Neutrophil (primary cell): Measurements from ENCODE around the gene SLC9A3.

ENCODE experiments used
- H3K27ac ChIP-seq: fragments of 200-600 bp; sonication (generic); 2 replicates; pipeline ENCODE4 v1.5.1; 2016; ENCODE audit warnings: mild to moderate bottlenecking, moderate library complexity
- H3K27me3 ChIP-seq: fragments of 200-600 bp; sonication (generic); 2 replicates; pipeline ENCODE4 v1.6.0; 2016; ENCODE audit warnings: mild to moderate bottlenecking
- H3K36me3 ChIP-seq: fragments of 200-600 bp; sonication (generic); 2 replicates; pipeline ENCODE4 v1.5.1; 2017
- H3K4me1 ChIP-seq, 2 experiments: fragments of 200-600 bp in 1 of 2; sonication (generic) in 1 of 2; 1 replicate in 1 of 2; 2 replicates in 1 of 2; pipeline versions ENCODE4 v1.5.1 to v1.6.1; 2013 to 2016; ENCODE audit warnings: low read depth in 1 of 2, low read length in 1 of 2, mild to moderate bottlenecking in 1 of 2, moderate library complexity in 1 of 2; ENCODE audit not compliant: control insufficient read depth in 1 of 2, insufficient read depth in 1 of 2
- H3K4me3 ChIP-seq, 2 experiments: fragments of 200-600 bp in 1 of 2; sonication (generic) in 1 of 2; 1 replicate in 1 of 2; 2 replicates in 1 of 2; pipeline ENCODE4 v1.5.1; 2013 to 2016; ENCODE audit warnings: low read depth in 1 of 2, low read length in 1 of 2, mild to moderate bottlenecking in 1 of 2, moderate library complexity in 1 of 2
- H3K9me3 ChIP-seq: fragments of 200-600 bp; sonication (generic); 2 replicates; pipeline ENCODE4 v1.5.1; 2016
- TF ChIP-seq, protein P1 (sequence below): fragments of 200-600 bp; sonication (generic); IDR thresholded peaks from 2 replicates; pipeline ENCODE4 v1.5.1; 2016; ENCODE audit warnings: antibody characterized with exemption

The SLC9A3 gene

DNA sequence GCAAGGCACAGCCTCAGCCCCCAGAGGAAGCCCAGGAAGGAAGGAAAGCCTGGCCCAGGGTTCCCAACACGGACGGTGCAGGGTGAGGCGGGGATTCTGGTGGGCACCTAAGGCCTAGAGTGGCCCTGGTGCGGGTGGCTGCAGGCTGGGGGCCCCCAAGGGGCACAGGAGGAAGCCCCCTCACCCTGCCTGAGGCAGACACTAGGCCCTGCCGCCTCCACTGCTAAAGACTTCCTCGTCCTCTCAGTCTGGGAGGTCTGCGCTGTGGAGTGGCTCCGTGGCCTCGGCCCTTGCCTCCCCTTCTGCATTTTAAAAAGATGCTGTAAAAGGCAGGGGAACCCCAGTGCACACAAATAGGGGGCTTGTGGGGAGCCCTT is 3.4 kb downstream of the SLC9A3 start:
- H3K9me3 ChIP-seq: no peaks in the 10 kb centered on the region
- H3K27me3 ChIP-seq: peaks cover 79% of the 10 kb centered on the region
- TF ChIP-seq, protein P1, sequence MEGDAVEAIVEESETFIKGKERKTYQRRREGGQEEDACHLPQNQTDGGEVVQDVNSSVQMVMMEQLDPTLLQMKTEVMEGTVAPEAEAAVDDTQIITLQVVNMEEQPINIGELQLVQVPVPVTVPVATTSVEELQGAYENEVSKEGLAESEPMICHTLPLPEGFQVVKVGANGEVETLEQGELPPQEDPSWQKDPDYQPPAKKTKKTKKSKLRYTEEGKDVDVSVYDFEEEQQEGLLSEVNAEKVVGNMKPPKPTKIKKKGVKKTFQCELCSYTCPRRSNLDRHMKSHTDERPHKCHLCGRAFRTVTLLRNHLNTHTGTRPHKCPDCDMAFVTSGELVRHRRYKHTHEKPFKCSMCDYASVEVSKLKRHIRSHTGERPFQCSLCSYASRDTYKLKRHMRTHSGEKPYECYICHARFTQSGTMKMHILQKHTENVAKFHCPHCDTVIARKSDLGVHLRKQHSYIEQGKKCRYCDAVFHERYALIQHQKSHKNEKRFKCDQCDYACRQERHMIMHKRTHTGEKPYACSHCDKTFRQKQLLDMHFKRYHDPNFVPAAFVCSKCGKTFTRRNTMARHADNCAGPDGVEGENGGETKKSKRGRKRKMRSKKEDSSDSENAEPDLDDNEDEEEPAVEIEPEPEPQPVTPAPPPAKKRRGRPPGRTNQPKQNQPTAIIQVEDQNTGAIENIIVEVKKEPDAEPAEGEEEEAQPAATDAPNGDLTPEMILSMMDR: no peak
- H3K27ac ChIP-seq: no peak overlapping the region
- no peaks in the 10 kb centered on the region for H3K36me3 ChIP-seq
- H3K4me1 ChIP-seq: no peaks in the 10 kb centered on the region
- H3K4me3 ChIP-seq: no peak overlapping the region

DNA sequence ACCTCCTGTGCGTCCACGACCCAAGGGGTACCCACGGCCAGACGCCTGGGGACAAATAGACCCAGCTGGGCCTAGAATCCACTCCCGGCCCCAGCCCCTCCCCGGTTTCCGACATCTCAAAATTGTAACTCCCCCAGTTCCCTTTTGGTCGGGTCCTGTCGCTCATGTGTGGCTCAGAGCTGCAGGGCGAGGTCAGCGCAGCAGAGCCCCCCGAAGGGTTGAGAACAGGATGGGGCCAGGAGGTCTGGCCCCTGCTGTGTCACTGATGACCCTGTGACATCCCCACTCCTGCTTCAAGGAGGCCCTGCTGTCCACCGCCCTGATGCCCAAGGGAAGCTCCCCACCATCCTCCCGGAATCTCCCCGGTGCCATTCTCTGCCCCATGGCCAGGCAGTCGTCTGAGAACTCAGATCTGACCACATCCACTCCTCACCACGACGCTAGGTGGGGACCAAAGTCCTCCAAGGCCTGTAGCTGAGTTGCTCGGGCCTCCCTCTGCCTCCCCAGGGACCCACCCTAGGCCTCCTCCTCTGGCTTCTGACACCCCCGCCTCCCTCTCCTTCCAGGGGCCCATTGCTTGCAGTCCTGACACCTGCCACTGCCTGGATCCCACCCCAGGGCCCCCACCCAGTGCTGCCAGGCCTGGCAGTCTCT is 3.9 kb downstream of the SLC9A3 start:
- TF ChIP-seq, protein P1: no peak
- Histone ChIP-seq H3K36me3 (no peaks in the 10 kb centered on the region), H3K27ac (no peak overlapping the region), H3K4me1 (no peaks in the 10 kb centered on the region), H3K9me3 (no peaks in the 10 kb centered on the region), H3K4me3 (no peak overlapping the region), H3K27me3 (peaks cover 75% of the 10 kb centered on the region)

GRCh38 chr5:518721-519120 is 5.5 kb downstream of the SLC9A3 start:
- peaks cover 75% of the 10 kb centered on the region for H3K27me3 ChIP-seq
- no peak overlapping the region for H3K4me3 ChIP-seq
- H3K27ac ChIP-seq: no peak overlapping the region
- no peaks in the 10 kb centered on the region for H3K36me3 ChIP-seq
- H3K4me1 ChIP-seq: no peaks in the 10 kb centered on the region
- TF ChIP-seq, protein P1: no peak
- H3K9me3 ChIP-seq: no peaks in the 10 kb centered on the region

- Histone ChIP-seq H3K36me3 (no peaks in the 10 kb centered on the region), H3K9me3 (no peaks in the 10 kb centered on the region), H3K27ac (no peak overlapping the region), H3K27me3 (peaks cover 75% of the 10 kb centered on the region), H3K4me3 (no peak overlapping the region), H3K4me1 (no peaks in the 10 kb centered on the region)
- TF ChIP-seq, protein P1: no peak
Observed at GRCh38 chr5:517535-518100, 6.6 kb downstream of the SLC9A3 start.

DNA sequence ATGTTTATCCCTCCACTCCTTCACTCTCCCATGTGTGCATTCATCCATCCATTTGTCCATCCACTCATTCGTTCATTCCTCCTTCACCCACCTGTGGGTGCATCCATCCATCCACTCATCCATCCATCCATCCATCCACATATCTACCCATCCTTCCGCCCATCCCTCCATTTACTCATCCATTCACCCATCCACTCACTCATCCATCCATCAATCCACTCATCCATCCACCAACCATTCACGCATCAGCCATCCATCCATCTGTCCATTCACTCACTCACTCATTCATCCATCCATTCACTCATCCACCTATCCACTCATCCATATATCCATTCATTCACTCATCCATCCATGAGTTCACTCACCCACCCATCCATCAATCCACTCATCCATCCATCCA is 7.3 kb downstream of the SLC9A3 start:
- peaks cover 68% of the 10 kb centered on the region for H3K27me3 ChIP-seq
- TF ChIP-seq, protein P1: no peak
- H3K9me3 ChIP-seq: no peaks in the 10 kb centered on the region
- no peak overlapping the region for H3K4me3 ChIP-seq
- H3K27ac ChIP-seq: no peak overlapping the region
- no peaks in the 10 kb centered on the region for H3K36me3 ChIP-seq
- no peaks in the 10 kb centered on the region for H3K4me1 ChIP-seq
